H1 (cell line): Measurements from ENCODE around the gene MSI2. TPM values are rescaled to one million over a fixed set of nuclear protein-coding genes. Genes with fewer than 3 reads are reported as not detected.

Experiments
- ATF3 ChIP-seq: IDR thresholded peaks from 2 replicates; pipeline ENCODE4 v1.6.1; 2011; ENCODE audit warnings: low read depth, mild to moderate bottlenecking, low read length; ENCODE audit not compliant: insufficient read depth
- BACH1 ChIP-seq: IDR thresholded peaks from 2 replicates; pipeline ENCODE4 v1.6.1; 2012; ENCODE audit warnings: low read length, improper control_type of control experiment
- NANOG ChIP-seq: IDR thresholded peaks from 2 replicates; pipeline ENCODE4 v1.6.1; 2011; ENCODE audit warnings: low read length, low read depth, mild to moderate bottlenecking, inconsistent platforms; ENCODE audit not compliant: insufficient read depth, poor library complexity, severe bottlenecking
- polyA plus RNA-seq, 7 experiments: library from polyadenylated mRNA; depleted of rRNA in 3 of 7; stranded (reverse) in 5 of 7; unstranded in 2 of 7; fragments of >200 nt in 5 of 7; fragments of 200-250 nt in 2 of 7; gene quantifications; 1 replicate in 5 of 7; 2 replicates in 1 of 7; 4 replicates in 1 of 7; pipeline versions ENCODE4 v1.2.1 to v1.2.3, GENCODE V29; 2011 to 2013; ENCODE audit warnings: missing spikeins in 2 of 7, mixed read lengths in 2 of 7
- total RNA-seq: library from RNA; stranded (reverse); fragmentation: NEBNext Ultra II Directional; extraction: Animal tissue kit (Norgen Biotek cat#: 25700); gene quantifications from 2 replicates; pipeline ENCODE4 v1.2.1, GENCODE V29; 2021

The MSI2 gene
- total and polyA plus RNA-seq, 2 of the 8 experiments (the other 6 are each of a cell fraction or from before 2014, with no cell fraction given): 36.7 to 80.6 TPM

- TF ChIP-seq NANOG: no peak
- no peak for TF ChIP-seq BACH1
- TF ChIP-seq ATF3: no peak
Observed at GRCh38 chr17:57377094-57377493, 120.8 kb downstream of the MSI2 start (continued).
